GM21786 (cell line): ENCODE measurements around the gene AKNA.

Source experiments
- ATAC-seq: cut with Tn5 transposase; IDR thresholded peaks from one replicate; pipeline ENCODE4 v1.9.1; 2021; ENCODE audit not compliant: unreplicated experiment

The AKNA gene

DNA sequence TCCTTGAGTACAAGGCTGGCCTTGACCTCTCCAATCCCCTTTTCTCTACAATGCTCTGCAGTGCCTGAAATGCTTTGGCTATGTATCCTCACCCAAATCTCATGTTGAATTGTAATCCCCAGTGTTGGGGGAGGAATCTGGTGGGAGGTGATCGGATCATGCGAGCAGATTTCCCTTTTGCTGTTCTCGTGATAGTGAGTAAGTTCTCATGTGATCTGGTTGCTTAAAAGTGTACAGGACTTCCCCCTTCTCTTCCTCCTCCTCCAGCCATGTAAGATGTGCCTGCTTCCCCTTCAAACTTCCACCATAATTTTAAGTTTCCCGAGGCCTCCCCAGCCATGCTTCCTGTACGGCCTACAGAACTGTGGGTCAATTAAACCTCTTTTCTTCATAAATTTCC is 28.5 kb upstream of the AKNA start:
- ATAC-seq: no peak

DNA sequence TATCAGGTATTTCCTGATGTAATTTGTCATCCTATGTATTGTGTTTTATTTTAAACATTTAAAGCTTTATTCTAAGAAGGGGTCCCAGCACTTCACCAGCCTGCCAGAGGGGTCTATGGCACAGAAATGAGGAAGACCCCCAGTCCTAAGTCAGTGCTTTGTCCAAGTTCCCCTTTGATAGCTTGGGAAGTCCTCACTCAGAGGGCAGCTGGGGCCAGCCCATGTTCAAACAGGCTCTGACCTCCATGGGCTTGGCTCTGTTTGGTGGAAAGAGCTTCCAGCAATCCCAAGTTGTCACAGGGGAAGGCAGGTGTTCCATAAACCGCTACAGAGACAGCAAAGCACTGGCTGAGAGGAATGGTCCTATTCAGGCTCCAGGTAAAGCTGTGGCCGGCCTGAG is 26.6 kb upstream of the AKNA start:
- no peak for ATAC-seq

DNA sequence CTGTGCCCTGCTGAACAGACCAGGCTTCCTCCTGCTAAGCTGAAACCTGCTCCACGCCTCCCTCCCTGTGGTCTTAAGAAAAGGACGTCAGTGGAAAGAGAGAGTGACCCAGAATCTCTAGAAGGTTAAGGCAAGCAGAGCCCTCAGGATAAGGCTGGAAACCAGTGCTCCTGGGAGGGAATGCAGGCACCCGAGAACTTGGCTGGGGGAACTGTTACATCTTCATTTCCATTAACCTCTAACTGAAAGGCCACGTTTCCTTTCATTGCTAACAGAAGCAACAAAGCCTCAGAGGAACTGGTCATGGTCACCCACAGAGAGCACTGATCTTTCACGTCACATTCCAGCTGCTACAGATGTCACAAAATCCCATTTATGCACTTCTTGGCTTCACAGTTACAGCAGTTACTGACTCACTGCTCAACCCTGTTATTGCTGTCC is 26.1 kb upstream of the AKNA start:
- ATAC-seq: no peak

DNA sequence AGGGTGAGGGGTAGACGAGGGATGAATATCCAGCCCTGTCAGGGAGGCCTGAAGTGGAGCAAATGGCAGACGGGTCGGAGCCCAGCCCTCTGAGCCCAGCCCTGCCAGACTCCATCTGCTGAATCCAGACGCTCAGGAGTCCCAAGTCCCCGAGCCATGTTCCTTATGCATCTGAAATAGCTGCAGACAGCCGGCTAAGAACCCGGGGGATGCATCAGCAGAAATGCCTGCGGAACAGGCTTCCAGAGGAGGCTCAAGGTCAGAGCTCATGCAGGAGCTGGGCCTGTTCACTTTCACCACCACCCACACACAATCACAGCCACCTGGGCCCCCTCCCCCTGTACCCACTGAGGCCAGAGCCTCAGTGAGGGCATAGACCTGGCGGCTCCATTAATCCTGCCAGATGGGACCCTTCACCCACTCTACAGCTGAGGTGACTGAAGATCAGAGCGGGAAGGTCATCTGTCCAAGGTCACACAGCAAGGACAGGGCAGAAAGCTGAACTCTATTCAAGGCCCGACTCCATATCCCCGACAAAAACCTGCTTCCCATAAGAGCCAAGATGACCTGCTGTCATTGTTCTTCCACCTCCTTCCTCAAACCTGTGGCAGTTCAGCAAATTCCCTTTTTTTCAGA is 24.4 kb upstream of the AKNA start:
- ATAC-seq: no peak

DNA sequence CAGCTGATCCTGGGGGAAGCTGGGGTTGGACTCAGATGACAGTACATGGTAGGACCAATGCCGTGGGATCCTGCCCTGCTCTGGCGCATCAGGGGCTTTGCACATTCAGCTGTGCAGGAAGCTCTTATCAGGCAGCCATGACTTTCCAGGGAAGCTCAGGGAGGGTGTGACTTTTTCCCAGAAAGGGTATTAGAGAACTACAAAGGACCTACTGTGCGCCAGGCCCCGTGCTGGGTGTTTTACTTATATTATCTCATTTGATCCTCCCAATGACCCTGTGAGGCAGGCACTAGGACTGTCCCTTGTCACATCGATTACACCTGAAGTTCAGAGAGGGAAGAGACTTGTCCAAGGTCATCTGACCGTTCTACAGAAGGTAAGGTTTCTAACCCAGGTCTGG is 23.7 kb upstream of the AKNA start:
- no peak for ATAC-seq

DNA sequence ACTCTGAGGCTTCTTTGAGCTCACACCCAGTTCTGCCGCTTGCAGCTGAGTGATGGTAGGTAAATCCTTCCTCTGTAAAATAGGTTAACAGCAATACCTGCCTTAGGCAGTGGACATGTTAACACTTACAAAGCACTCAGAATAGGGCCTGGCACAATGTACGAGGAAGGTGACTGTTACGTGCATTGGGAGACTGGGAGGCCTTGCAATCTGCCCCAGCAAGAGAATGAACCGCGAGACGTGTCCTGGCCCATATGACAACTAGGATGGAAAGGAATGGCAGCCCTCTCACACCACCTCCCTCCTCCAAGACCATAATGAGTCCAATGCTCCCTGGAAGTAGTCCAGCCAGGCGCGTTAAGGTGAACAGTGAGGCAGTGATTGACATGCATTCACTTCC is 23.1 kb upstream of the AKNA start:
- ATAC-seq: no peak

DNA sequence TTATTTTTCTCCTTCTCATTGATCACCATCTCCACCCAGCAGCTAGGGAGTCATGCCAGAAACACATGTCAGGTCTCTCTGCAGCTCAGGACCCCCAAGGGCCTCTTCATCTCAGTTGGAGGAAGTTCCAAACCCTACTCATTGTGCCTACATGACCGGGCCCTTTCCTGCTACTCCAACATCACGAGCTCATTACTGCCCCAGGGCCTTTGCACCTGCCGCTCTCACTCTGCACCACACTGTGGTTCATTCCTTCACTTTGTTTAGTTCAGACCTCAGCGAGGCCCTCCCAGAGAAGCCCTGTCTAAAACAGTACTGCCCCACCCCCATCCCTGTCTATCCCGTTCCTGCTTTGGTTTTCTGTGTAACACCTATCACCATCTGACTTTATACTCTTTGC is 22.1 kb upstream of the AKNA start:
- no peak for ATAC-seq

DNA sequence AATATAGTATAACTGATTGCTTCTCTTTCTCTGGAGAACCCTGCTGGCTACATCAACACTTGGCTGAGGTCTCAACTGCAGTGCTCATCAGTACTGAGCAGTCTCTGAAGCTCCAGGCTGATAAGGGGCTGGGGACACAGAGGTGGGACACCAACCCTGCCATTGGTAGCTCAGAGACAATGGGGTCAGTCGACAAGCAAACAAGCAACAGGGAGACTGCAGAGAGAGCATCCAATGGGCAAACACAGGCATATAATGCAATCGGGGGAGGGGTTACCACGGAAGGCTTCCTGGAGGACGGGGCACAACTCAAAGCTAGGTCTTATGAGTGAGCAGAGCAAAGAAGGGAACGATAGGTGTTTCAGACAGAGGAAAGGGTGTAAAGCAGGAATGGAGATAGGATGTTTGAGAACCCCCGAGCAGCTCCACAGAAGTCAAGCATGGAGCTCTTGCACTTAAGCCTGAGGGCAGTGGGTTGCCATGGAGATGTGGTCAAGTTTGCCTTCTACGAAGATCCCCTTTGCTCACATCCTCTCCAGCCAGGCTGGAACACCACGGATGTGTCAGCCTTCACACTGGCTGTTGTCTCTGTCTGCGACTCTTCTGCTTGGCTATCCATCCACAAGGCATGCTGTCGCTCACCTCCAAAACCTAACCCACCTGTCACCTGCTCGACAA is 21.5 kb upstream of the AKNA start:
- ATAC-seq: no peak

DNA sequence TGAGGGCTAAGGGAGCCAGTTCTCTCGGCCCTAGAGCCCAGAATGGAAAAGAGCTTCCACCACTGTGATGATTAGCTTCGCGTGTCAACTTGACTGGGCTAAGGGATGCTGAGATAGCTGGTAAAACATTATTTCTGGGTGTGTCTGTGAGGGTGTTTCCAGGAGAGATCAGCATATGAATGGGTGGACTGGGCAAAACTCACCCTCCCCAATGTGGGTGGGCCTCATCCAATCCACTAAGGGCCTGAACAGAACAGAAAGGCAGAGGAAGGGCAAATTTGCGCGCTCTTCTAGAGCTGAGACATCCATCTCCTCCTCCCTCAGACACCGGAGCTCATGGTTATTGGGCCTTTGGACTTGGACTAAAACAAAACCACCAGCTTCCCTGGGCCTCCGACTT is 20.9 kb upstream of the AKNA start:
- no peak for ATAC-seq

DNA sequence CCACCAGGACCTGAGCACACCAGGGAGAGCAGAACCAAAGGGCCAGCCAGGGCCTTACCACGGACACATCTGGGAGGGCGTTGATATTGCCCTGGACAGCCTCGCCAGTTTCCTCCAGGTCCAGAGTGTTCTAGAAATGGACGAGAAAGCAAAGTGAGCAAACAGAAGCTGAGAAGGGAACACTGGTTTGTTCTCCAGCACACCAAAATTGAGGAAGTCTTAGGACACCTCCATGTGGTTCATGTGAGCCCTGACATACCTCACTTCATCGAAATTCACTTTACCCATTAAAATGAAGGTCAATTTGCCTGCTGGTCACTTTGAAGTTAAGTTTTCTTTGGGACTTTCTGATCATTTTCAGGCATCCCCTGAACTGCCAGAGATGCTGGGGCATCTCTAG is 20.1 kb upstream of the AKNA start:
- ATAC-seq: no peak

DNA sequence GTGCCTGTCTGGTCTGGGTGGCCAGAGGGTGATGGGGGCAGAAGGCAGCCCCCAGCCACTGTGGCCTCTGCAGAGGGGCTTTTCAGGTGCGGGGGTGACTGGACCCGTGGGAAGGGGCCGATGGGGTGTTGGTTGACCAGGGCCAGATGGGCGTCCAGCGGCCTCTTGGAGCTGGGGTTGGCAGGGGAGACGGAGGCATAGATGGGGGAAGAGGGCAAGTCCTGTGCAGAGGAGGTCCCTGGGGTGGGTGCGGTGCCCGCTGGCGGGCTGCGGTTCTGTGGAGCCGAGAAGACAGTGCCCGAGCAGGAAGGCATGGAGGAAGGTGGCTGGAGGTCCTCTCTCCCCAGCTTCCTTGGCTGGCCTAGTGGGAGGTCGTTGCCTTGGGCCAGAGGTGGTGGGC is 18.7 kb upstream of the AKNA start:
- ATAC-seq: no peak

DNA sequence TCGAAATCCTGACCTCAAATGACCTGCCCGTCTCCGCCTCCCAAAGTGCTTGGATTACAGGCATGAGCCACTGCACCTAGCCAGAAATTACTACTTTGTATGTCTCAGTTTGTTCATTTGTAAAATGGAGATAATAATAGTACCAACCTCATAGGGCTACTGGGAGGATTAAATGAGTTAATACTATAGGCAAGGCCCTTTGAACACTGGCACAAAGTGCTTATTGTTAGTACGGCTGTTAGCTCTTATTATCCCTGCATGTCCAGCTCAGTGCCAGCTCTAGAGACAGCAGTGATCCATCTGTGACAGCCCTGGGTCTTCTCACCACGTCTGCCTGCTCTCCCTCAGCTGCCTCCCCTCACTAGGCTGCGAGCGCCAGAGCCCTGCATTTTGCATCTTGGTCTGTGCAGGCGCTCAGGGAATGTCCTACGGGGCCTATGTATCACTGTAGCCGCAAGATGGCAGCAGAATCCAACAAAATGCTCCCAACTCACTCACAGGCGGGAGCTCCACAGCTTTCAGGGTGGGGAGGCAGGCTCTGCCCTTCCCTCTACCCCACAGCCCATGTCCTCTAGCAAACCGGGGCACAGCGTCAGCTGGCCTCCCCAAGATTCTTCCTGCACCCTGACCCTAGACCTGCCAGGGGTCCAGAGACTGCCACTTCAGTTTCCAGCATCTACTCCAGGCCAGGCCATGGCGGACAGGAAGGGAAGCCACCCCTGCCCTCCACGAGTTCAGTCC is 17.7 kb upstream of the AKNA start:
- ATAC-seq: peak; percentile 89

DNA sequence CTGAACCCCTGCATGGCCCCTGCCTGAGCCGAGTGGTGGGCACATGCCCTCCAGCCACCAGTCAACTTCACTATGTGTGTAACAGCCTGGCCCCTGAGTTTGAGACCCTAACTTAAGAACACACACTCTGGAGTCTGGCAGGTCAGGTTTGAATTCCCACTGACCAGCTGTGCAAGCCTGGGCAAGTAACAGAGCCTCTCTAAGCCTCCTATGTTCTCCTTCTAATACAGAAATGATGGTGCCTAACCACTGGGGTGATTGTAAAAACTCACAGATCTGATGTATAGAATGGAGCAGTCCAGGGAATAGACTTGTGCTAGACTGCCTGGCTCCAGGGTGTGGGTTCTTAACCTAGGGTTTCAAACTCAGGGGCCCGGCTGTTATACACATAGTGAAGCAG is 16.7 kb upstream of the AKNA start:
- ATAC-seq: no peak

DNA sequence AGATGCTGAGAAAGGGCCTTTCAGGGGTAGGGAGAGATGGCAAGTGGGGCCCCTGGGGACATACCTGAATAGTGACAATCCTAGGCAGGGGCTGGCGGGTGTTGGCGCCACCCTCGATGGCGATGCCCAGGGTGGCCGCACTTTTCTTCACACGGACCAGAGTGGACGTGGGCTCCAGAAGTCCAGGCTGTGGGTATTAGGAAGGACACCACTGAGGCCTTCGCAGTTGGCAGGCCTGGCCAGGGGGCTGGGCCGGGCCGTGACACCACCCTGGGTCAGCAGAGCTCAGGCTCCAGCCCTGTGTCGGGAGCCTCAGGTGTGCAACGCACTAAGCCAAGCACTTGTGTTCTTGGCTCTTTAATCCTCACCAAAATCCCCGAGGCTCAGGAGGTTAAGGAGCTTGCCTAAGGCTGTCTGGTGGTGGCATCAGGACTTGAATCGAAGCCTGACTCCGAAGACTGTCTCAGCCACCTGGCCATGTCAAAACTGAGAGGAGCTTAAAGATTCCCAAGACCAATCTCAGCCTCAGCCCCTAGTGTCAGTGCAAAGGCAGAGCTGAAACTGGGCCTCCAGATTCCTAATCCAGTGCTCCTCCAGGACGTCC is 15.5 kb upstream of the AKNA start:
- no peak for ATAC-seq

DNA sequence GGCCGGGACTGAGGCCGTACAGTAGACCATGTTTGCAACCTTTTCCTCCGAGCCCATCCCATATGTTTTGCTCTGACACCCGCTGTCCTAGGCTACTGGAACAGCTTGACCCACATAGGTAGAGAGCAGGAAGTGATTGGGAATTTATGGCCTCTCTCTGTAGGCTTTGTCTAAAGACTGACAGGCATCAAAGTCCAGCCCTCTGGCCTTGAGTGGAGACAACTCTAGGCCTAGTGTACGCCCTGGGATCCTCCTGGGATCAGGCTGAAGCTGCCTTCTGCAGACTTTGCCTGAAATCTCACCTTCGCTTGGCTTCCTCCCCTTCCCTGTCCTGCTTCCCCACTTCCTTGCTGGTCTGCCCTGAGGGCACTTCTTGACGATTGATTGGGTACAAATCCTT is 13.6 kb upstream of the AKNA start:
- no peak for ATAC-seq

DNA sequence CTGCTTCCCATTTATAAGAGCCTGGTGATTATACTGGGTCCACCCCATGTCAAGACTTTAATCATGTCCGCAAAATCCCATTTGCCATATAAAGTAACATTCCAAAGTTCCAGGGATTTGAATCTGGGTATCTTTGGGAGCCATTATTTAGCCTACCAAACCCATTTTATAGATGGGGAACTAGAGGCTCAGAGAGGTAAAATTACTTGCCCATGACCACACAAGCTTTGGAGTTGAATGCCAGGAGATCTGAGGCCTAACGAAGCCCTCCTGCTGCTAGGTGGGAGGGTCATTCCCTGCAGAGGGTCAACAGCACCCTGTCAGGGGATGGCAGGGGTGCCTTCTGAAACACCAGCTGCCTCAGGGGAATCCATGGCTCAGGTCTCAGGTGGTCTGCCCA is 13.0 kb upstream of the AKNA start:
- ATAC-seq: no peak

DNA sequence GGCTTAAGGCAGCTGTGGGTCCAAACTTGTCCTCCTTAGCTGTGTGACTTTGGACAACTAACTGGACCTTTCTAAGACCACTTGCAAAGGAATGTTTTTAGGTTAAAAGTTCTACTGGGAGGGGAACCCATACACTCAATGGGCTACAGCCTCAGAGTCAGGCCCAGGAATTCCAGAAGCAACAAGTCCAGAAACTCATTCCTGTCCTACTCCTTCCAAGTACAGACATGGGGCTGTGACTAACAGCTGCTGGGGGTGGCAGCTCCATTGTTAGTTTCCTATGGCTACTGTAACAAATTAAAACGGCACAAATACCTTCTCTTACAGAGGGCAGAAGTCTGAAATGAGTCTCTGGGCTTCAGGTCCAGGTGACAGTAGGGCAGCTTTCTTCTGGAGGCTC is 12.4 kb upstream of the AKNA start:
- no peak for ATAC-seq

DNA sequence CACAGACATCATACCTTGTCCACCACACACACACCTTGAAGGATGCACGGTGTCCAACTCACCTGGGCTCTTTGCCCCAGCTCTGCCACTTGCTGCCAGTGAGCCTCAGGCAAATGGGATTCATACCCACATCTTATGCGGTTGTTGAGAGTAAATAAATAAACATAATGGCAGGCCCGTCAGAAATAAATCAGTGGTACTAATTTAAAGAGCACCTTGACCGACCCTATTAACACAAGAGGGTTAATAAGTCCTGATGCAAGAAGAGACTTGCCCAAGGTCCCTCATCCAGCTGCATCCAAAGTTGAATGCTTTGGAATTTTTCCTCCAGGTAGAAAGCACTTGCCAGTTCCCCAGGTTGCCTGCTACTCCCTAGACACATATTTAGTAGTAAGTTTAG is 11.6 kb upstream of the AKNA start:
- ATAC-seq: no peak

DNA sequence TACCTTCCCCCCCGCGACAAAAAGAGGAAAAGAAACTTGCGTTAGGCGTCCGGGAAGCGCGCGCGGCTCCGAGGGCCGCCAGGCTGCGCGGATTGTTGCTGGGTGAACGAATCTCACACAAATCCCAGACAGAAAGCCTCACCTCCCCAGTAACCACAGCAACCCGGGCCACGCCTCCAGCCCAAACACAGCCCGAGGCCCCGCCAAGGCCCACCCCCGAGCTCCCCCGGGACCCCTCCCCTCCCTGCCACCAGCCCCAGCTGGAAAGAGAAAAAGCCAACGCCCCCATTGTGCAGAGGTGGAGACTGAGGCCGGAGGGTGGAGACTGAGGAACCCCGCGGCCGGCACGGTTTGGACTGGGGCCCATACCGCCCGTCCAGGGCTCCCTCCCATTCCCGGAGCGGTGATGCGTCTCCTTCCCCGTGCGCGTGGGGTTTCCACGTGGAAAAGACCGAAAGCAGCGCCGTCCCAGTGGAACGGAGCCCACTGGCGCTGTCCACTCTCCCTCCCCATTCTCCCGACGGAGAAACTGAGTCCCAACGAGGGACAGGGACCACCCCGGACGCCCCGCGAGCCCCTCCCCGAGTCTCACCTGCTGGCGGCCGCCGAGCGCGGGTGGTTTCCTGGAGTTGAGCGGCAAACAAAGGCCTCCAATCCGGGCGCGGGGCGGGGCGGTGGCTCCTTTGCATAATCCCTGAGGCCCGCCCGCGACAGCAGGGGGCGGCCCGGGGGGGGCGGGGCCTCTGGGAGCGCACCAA is 10.2 kb upstream of the AKNA start:
- peak; percentile 80 for ATAC-seq

DNA sequence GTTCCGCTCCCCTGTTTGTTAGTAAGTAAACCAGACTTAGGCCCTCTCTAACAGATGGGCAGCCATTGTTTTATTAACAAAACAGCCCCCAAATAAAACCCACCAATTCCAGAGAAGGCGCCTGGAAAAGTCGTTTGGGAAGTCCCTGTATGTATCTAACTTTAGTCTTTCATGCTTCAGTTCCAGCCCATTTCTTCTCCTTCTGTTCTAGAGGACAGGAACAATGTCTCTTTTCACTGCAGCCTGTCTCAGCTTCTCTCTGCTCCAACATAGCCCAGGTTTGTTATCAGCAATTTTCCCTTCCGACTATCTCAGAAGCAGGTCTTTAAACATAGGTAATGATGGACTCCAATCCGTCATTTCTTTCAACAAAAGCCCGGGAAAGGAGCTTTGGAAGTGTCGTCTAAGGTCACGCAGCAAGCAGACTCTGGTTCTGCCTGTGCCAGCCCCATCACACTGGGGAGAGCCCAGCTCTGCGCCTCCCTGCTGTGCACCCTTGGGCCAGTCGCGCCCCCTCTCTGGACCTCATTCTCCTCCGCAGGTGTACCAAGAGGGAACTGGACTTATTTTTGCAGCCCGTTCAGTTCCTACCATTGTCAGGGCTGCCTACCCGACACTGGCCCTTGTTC is 9.6 kb upstream of the AKNA start:
- ATAC-seq: no peak
